Duodenal mucosa (tissue), 2 donors: Measurements from ENCODE around the gene HUWE1.

Experiments
- H3K27ac ChIP-seq: one replicate; pipeline ENCODE4 v1.7.0; 2013; ENCODE audit warnings: low read depth, low read length
- H3K27me3 ChIP-seq, 2 donors: one replicate each; pipeline ENCODE4 v1.7.0; 2013; ENCODE audit warnings: low read length in 2 of 2, control low read depth in 1 of 2; ENCODE audit not compliant: insufficient read depth in 2 of 2, control insufficient read depth in 1 of 2
- H3K36me3 ChIP-seq, 2 donors: one replicate each; pipeline ENCODE4 v1.7.0; 2013; ENCODE audit warnings: low read length in 2 of 2, control low read depth in 1 of 2; ENCODE audit not compliant: insufficient read depth in 2 of 2, control insufficient read depth in 1 of 2
- H3K4me1 ChIP-seq, 2 donors: one replicate each; pipeline ENCODE4 v1.7.0; 2013; ENCODE audit warnings: low read length in 2 of 2, control low read depth in 1 of 2; ENCODE audit not compliant: insufficient read depth in 2 of 2, control insufficient read depth in 1 of 2
- H3K4me3 ChIP-seq, 2 donors: one replicate each; pipeline ENCODE4 v1.7.0; 2013; ENCODE audit warnings: low read length in 2 of 2, low read depth in 1 of 2
- H3K9ac ChIP-seq, 2 donors: one replicate each; pipeline ENCODE4 v1.7.0; 2013; ENCODE audit warnings: low read length in 2 of 2, low read depth in 1 of 2
- H3K9me3 ChIP-seq, 2 donors: one replicate each; pipeline ENCODE4 v1.7.0; 2013; ENCODE audit warnings: low read length in 2 of 2, control low read depth in 1 of 2; ENCODE audit not compliant: control insufficient read depth in 1 of 2

The HUWE1 gene

DNA sequence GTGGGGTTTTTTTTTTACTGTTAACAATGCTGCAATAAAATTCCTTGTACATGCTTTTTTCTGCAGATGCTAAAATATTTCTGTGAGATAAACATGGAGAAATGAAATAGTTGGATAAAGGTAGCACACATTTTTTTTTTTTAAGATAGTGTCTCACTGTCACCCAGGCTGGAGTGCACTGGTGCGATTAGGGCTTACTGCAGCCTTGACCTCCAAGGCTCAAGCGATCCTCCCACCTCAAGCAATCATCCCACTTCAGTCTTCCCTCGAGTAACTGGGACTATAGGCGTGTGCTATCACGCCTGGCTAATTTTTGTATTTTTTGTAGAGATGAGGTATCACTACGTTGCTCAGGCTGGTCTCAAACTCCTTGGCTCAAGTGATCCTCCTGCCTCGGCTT lies 1.8 kb upstream of the HUWE1 start:
- Histone ChIP-seq H3K36me3 (no peaks in the 10 kb centered on the region), H3K4me1 (peaks cover 0 to 3% of the 10 kb centered on the region in 2 donors), H3K9ac (no peak overlapping the region), H3K9me3 (no peaks in the 10 kb centered on the region), H3K4me3 (no peak overlapping the region), H3K27me3 (no peaks in the 10 kb centered on the region), H3K27ac (no peak overlapping the region)

DNA sequence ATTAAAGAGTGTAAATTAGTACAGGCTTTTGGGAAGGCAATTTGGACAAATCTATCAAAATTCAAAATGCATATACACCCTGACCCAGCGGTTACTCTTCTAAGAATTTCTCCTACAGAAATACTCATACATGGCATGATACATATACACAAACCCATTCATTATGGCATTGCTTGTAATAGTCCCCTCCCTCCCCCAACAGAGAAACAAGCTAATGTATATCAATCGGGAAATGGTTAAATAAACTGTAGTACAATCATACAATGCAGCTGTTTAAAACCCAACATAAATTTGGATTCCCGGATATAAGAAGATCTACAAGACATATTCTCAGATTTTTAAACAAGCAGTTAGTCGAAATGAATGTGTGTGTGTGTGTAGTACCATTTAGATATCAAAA lies 808 bp downstream of the HUWE1 start:
- Histone ChIP-seq H3K9ac (peak overlapping the region; percentile 70), H3K9me3 (no peaks in the 10 kb centered on the region), H3K27ac (peak overlapping the region; percentile 70), H3K4me1 (peaks cover 4 to 9% of the 10 kb centered on the region in 2 donors), H3K4me3 (peak overlapping the region; percentile 83 to 89), H3K36me3 (peaks cover 4% of the 10 kb centered on the region in 2 donors), H3K27me3 (no peaks in the 10 kb centered on the region)

DNA sequence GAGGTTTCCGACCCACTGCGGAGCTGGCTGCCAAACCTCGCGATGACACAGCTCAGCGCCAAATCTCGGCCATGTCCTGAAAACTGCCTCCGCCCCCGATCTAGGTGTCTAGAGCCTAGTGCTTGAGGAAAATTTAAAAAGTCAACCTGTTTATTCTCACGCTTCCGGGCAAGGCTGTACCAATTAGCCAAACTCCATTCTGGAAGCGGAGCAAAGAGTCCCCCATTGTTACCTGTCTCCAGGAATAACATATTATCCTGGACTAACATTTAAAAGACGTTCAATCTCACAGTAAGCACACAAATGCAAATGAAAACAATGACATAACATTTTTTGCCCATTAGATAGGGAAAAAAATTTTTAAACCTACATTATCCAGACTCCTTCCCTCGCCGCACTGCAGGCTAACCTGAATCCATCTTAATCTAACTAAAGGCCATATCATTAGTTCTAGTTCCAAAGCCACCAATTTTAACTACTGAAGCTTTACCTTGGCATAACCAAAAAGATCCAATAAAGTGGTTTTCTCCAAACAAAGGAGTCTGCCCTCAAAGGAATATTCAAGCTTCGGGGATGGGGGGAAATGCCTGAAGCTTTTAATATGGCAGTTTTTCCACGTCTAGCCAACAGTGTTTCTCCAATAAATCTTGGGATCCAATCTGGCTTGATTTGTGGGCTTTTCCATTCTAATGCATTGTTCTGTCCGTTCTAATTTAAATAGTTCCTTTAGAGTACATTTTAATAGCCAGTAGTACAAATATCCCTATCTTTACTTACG lies 1.9 kb downstream of the HUWE1 start:
- H3K27ac ChIP-seq, result peak overlapping the region; percentile 42
- no peaks in the 10 kb centered on the region for H3K27me3 ChIP-seq
- peak overlapping the region; percentile 38 to 54 for H3K9ac ChIP-seq
- H3K9me3 ChIP-seq, result no peaks in the 10 kb centered on the region
- peaks cover 4 to 8% of the 10 kb centered on the region in 2 donors for H3K36me3 ChIP-seq
- peak overlapping the region; percentile 83 to 89 for H3K4me3 ChIP-seq
- peaks cover 4 to 9% of the 10 kb centered on the region in 2 donors for H3K4me1 ChIP-seq

DNA sequence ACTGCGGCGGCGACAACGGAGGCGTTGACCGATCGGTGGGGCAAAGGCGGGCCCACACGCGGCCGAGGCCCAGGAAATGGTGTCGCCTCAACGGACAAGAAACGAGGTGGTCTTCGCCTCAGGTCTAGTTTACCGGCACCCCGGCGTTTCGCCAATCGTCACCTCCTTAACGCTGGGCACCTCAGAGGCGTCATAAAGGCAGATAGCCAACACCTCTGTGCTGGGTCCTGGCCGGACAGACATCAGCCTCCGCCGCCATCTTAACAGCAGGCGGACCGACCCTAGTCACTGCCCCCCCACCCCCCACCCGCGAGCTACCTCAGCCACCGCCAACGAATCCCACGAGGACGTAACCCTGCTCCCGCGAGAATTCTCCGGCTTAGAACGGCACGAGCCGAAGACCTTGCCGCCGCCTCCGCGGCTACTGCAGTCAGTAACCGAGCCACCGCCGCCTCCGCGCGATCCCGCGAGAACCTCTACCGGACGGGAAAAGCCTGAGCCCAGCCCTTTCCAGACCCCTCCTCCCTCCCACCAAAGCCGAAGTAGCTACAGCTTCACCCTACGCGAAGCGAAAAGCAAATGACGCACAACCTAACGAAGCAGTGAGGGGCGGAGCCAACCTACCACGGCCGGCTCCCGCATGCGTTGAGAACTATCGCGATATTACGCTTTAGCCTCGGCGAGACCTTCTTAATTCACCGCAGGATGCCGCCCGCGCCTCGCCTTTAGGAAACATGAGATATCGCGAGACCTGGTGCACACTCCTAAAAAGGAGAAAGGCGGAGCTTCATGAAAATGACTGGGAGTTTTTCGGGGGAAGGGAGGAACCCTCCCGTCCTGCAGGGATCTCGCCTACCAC lies 2.7 kb downstream of the HUWE1 start:
- H3K4me1 ChIP-seq, result peaks cover 4 to 9% of the 10 kb centered on the region in 2 donors

DNA sequence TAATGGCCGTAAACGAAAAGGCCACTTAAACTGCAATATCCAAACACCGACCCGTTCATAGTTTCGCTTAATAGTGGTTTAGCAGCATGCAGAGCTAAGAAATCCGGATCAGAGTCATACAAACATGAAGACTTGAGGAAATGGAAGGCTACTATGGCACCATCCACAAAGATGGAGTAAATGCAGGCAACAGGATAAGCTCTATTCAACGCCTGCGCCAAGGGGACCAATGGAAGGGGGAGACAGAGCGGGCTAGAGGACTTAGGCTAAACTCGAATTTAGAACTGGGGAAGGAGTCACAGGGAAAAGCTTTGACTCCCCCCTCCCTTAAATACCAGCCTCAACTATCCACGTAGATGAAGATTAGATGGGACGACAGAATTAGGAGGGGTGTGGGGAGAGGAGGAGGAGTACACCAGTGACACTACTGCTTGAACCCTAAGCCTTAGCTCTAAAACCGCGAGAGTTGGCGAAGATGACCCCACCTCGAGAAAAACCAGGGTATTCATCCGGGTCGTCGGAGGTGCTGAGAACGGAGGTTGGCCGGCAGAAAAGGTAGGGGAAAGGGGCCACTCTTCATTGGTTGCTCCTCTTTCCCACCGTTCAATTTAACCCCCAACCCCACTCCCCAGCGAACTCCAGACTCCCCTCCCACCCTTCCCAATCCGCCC lies 3.5 kb downstream of the HUWE1 start:
- H3K36me3 ChIP-seq, result peaks cover 4 to 13% of the 10 kb centered on the region in 2 donors
- H3K27ac ChIP-seq, result peak overlapping the region; percentile 92
- H3K9me3 ChIP-seq, result no peaks in the 10 kb centered on the region
- H3K9ac ChIP-seq, result peak overlapping the region; percentile 66 to 83
- peak overlapping the region; percentile 83 to 89 for H3K4me3 ChIP-seq
- H3K27me3 ChIP-seq, result no peaks in the 10 kb centered on the region
- H3K4me1 ChIP-seq, result peaks cover 7 to 9% of the 10 kb centered on the region in 2 donors

More for the DNA sequence above, 2.7 kb downstream of the HUWE1 start:
- Histone ChIP-seq H3K9me3 (no peaks in the 10 kb centered on the region), H3K27ac (peak overlapping the region; percentile 92), H3K9ac (peak overlapping the region; percentile 66 to 83), H3K36me3 (peaks cover 4 to 10% of the 10 kb centered on the region in 2 donors), H3K4me3 (peak overlapping the region; percentile 83 to 89), H3K27me3 (no peaks in the 10 kb centered on the region)

DNA sequence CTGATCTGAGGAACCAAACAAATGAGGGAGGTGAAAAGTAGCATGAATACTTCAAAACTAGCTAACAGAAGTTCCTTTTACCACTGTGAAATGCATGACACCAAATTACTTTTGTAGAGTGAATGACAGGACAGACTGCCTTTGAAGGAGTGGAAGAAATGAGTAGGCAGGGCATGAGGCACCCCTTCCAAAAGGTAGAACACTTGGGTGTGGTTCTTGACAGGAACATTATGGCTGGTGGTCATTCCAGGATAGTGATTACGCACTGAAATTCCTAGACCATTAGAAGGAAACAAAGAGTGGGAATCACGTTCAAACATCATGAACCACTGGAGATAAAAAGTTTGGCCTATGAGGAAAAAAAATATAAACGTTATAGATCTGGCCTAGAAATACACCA lies 4.9 kb downstream of the HUWE1 start:
- Histone ChIP-seq H3K36me3 (peaks cover 4 to 13% of the 10 kb centered on the region in 2 donors), H3K9ac (no peak overlapping the region), H3K4me1 (peaks cover 9 to 12% of the 10 kb centered on the region in 2 donors), H3K4me3 (no peak overlapping the region), H3K9me3 (no peaks in the 10 kb centered on the region), H3K27me3 (no peaks in the 10 kb centered on the region), H3K27ac (no peak overlapping the region)

DNA sequence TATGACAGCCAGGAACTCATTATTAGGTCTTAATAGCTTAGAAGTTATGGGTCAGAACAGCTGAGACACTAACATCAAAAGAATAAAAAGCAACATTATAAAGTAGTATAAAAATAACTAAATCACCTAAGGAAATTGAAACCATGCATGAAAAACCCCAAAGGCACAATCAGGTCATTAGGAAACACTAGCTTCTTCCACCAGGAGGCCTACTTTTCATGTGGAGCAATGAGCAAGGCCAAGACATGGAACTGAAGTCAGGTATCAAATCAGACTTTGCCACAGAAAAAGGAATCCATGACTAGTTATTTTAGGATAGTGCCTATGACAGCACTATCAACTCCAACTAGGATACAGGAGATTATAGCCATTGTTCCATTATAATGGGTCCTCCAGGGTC lies 7.9 kb downstream of the HUWE1 start:
- Histone ChIP-seq H3K4me3 (no peak overlapping the region), H3K4me1 (peaks cover 6 to 15% of the 10 kb centered on the region in 2 donors), H3K9ac (no peak overlapping the region), H3K36me3 (peaks cover 8 to 13% of the 10 kb centered on the region in 2 donors), H3K27ac (no peak overlapping the region), H3K27me3 (no peaks in the 10 kb centered on the region), H3K9me3 (no peaks in the 10 kb centered on the region)

DNA sequence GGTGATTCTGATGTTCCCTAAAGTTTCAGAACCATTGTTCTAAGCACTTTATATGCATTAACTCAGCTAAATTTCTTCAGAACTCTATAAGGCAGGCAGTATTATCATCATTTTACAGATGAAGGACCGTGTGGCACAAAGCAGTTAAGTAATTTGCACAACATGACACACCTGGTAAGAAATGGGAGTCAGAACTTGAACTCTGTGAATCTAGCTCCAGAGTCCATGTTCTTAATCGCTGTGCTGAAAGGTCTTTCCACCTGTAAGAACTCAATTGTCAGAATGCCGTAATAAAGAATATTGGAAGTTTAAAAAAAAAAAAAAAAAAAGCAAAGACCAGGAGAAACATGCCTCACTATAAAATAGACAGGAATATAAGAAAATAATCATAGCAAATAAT lies 9.2 kb downstream of the HUWE1 start:
- no peaks in the 10 kb centered on the region for H3K27me3 ChIP-seq
- H3K9ac ChIP-seq, result no peak overlapping the region
- peaks cover 8 to 18% of the 10 kb centered on the region in 2 donors for H3K36me3 ChIP-seq
- no peaks in the 10 kb centered on the region for H3K9me3 ChIP-seq
- no peak overlapping the region for H3K4me3 ChIP-seq
- H3K27ac ChIP-seq, result no peak overlapping the region
- H3K4me1 ChIP-seq, result peaks cover under 1 to 13% of the 10 kb centered on the region in 2 donors

DNA sequence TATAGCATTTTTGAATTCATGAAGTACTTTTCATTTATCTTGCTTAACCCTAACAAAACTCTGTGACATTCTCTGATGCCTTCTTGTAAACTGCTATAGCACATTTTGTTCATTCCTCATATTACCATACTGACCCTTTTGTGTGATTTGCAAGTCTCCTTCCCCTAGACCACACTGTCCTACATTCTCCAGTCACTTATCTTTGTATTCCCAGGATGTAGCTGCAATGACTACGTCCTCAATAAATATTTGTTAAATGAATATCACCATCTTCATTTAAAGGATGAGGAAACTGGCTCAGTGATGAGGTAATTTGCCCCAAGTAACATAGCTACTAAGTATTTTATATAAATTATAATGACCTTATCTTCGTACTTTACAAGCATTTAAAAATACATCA lies 11.9 kb downstream of the HUWE1 start:
- Histone ChIP-seq H3K9me3 (no peaks in the 10 kb centered on the region), H3K4me3 (no peak overlapping the region), H3K27ac (no peak overlapping the region), H3K27me3 (no peaks in the 10 kb centered on the region), H3K9ac (no peak overlapping the region), H3K36me3 (peaks cover 4 to 13% of the 10 kb centered on the region in 2 donors), H3K4me1 (peaks cover 0 to 16% of the 10 kb centered on the region in 2 donors)
